GM18520 (cell line): ENCODE results near the gene TRAF2.

Source experiments
- ATAC-seq: cut with Tn5 transposase; IDR thresholded peaks from one replicate; pipeline ENCODE4 v1.9.1; 2021; ENCODE audit not compliant: unreplicated experiment

Gene TRAF2

GRCh38 chr9:136910901-136911245 is 24.6 kb downstream of the TRAF2 start:
- no peak for ATAC-seq

GRCh38 chr9:136913701-136914438 is 27.6 kb downstream of the TRAF2 start:
- no peak for ATAC-seq

GRCh38 chr9:136915632-136916329 is 29.5 kb downstream of the TRAF2 start:
- no peak for ATAC-seq

- ATAC-seq, result no peak
These were observed 30.2 kb downstream of the TRAF2 start for GRCh38 chr9:136916330-136917184.

- no peak for ATAC-seq
These were observed 31.6 kb downstream of the TRAF2 start for GRCh38 chr9:136917902-136918301.

GRCh38 chr9:136920069-136920468 is 33.8 kb downstream of the TRAF2 start:
- no peak for ATAC-seq

GRCh38 chr9:136920734-136921231 is 34.5 kb downstream of the TRAF2 start:
- no peak for ATAC-seq

- no peak for ATAC-seq
These were observed 35.0 kb downstream of the TRAF2 start for GRCh38 chr9:136921307-136921706.

GRCh38 chr9:136921718-136922117 is 35.4 kb downstream of the TRAF2 start:
- ATAC-seq, result no peak

- ATAC-seq, result no peak
These were observed 36.2 kb downstream of the TRAF2 start for GRCh38 chr9:136922540-136922939.

GRCh38 chr9:136923881-136924280 is 37.6 kb downstream of the TRAF2 start:
- ATAC-seq, result no peak

- ATAC-seq, result no peak
These were observed 39.3 kb downstream of the TRAF2 start for GRCh38 chr9:136925414-136926153.

- ATAC-seq, result no peak
These were observed 39.9 kb downstream of the TRAF2 start for GRCh38 chr9:136926154-136926704.

- no peak for ATAC-seq
These were observed 40.4 kb downstream of the TRAF2 start for GRCh38 chr9:136926749-136927148.

GRCh38 chr9:136927343-136928271 is 41.3 kb downstream of the TRAF2 start:
- ATAC-seq, result no peak

- ATAC-seq, result no peak
These were observed 42.3 kb downstream of the TRAF2 start for GRCh38 chr9:136928591-136928990.

GRCh38 chr9:136930014-136930413 is 43.7 kb downstream of the TRAF2 start:
- no peak for ATAC-seq

- ATAC-seq, result no peak
These were observed 45.4 kb downstream of the TRAF2 start for GRCh38 chr9:136931611-136932130.

- no peak for ATAC-seq
These were observed 48.0 kb downstream of the TRAF2 start for GRCh38 chr9:136934277-136934676.
